Measurements from ENCODE around the gene JUNB.

DNA sequence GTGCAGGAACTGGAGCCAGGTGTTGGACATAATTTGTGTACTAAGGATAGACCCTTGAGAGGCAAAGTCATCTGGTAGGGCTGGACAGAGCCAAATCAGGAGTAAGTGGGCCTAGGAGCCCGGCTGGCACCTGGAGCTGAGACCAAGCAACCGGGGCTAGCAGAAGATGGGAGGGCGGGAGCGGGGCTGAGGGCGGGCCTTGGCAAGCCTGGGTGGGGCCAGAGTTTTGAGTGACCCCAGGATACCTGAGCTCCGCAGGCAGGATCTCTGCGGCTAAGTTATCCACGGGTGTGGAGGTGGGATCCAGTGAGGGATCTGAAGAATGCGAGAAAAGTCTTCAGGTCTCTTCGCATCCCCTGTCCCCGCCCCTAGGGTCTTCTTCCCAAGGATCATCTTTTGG, 24.1 kb upstream of the JUNB start:
- TF ChIP-seq, protein P1, sequence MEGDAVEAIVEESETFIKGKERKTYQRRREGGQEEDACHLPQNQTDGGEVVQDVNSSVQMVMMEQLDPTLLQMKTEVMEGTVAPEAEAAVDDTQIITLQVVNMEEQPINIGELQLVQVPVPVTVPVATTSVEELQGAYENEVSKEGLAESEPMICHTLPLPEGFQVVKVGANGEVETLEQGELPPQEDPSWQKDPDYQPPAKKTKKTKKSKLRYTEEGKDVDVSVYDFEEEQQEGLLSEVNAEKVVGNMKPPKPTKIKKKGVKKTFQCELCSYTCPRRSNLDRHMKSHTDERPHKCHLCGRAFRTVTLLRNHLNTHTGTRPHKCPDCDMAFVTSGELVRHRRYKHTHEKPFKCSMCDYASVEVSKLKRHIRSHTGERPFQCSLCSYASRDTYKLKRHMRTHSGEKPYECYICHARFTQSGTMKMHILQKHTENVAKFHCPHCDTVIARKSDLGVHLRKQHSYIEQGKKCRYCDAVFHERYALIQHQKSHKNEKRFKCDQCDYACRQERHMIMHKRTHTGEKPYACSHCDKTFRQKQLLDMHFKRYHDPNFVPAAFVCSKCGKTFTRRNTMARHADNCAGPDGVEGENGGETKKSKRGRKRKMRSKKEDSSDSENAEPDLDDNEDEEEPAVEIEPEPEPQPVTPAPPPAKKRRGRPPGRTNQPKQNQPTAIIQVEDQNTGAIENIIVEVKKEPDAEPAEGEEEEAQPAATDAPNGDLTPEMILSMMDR (IDR thresholded peaks at IDR 0.05), result no peak
- no peak for TF ChIP-seq POLR2A (IDR thresholded peaks at IDR 0.05)
- no peak for TF ChIP-seq POLR2AphosphoS5 (IDR thresholded peaks at IDR 0.05)
- no peak for TF ChIP-seq EP300 (IDR thresholded peaks at IDR 0.05)

Measured in sigmoid colon (tissue), 4 donors.